HepG2 (cell line): ENCODE measurements around the gene B4GALT1. TPM values are rescaled to one million over a fixed set of nuclear protein-coding genes. Genes with fewer than 3 reads are reported as not detected.

Experiments
- ATAC-seq: fragments of 200-7000 bp; cut with Tn5 transposase; 3 replicates; pipeline ENCODE4 v1.9.1; 2020; ENCODE audit warnings: mild to moderate bottlenecking, moderate library complexity
- BruUV-seq: library from RNA; stranded (reverse); fragments of 400-500 nt; replicated peaks from 2 replicates; lab custom pipeline; 2021; lab: Mats Ljungman, UMichigan
- CTCF ChIA-PET: fragments of 300-600 bp; formaldehyde crosslinking; extraction: SDS; loops from one replicate; lab custom pipeline; 2021; ENCODE audit warnings: low total read pairs, inconsistent platforms, low intra/inter-chr PET ratio; lab: Yijun Ruan, JAX
- POLR2A ChIA-PET: fragments of 350-600 bp; sonication (Branson Sonifier 250); formaldehyde crosslinking; loops from one replicate; lab custom pipeline; 2020; ENCODE audit warnings: antibody characterized with exemption, inconsistent platforms; lab: Yijun Ruan, JAX
- DNase-seq: peaks from one replicate; pipeline ENCODE4 v3.0.0-alpha.2; 2015; ENCODE audit warnings: low spot score
- FAIRE-seq: peaks from 3 replicates; lab custom pipeline; 2011; peaks lifted over from hg19 to GRCh38; lab: Jason Lieb, UNC
- H2AFZ ChIP-seq: one replicate; pipeline ENCODE4 v1.6.1; 2011; ENCODE audit warnings: low read length, inconsistent platforms
- H3K27ac ChIP-seq: fragments of 300-600 bp; 3 replicates; pipeline ENCODE4 v1.8.0; 2011; ENCODE audit warnings: mixed run types, mild to moderate bottlenecking, mixed read lengths, low read length, inconsistent platforms; ENCODE audit not compliant: insufficient read depth; ENCODE audit errors: extremely low read length
- H3K27me3 ChIP-seq, 2 experiments: fragments of 200-600 bp in 1 of 2; 2 replicates in 1 of 2; 3 replicates in 1 of 2; pipeline versions ENCODE4 v1.6.0 to v1.8.0; 2011; ENCODE audit warnings: low read length in 2 of 2, mild to moderate bottlenecking in 2 of 2, moderate library complexity in 2 of 2, inconsistent platforms in 1 of 2; ENCODE audit not compliant: insufficient read depth in 2 of 2, control insufficient read depth in 1 of 2
- H3K36me3 ChIP-seq, 2 experiments: fragments of 200-600 bp in 1 of 2; replicated peaks in 1 of 2; 2 replicates in 1 of 2; 3 replicates in 1 of 2; pipeline versions ENCODE4 v1.5.1 to v1.8.0; 2011; ENCODE audit warnings: low read length in 2 of 2, inconsistent platforms in 1 of 2; ENCODE audit not compliant: insufficient read depth in 2 of 2, control insufficient read depth in 1 of 2
- H3K4me1 ChIP-seq: 2 replicates; pipeline ENCODE4 v1.5.1; 2012; ENCODE audit warnings: low read length, inconsistent platforms; ENCODE audit not compliant: insufficient read depth
- H3K4me2 ChIP-seq: 2 replicates; pipeline ENCODE4 v1.6.0; 2011; ENCODE audit warnings: low read depth, low read length, inconsistent platforms
- H3K4me3 ChIP-seq, 3 experiments: fragments of 200-600 bp in 1 of 3; sonication (generic), shearing (Covaris generic) in 1 of 3; replicated peaks in 1 of 3; 2 replicates each; pipeline ENCODE4 v1.5.1; 2011 to 2016; ENCODE audit warnings: low read length in 3 of 3, inconsistent platforms in 2 of 3, low read depth in 2 of 3, mild to moderate bottlenecking in 2 of 3, control low read depth in 1 of 3, mixed read lengths in 1 of 3; ENCODE audit not compliant: insufficient read depth in 1 of 3
- H3K79me2 ChIP-seq: one replicate; pipeline ENCODE4 v1.6.1; 2011; ENCODE audit warnings: low read length, inconsistent platforms; ENCODE audit not compliant: insufficient read depth
- H3K9ac ChIP-seq: 2 replicates; pipeline ENCODE4 v1.6.0; 2011; ENCODE audit warnings: mild to moderate bottlenecking, low read depth, low read length, inconsistent platforms; ENCODE audit not compliant: insufficient read depth
- H3K9me3 ChIP-seq: 2 replicates; pipeline ENCODE4 v1.5.1; 2012; ENCODE audit warnings: mild to moderate bottlenecking, low read length
- H4K20me1 ChIP-seq: 2 replicates; pipeline ENCODE4 v1.6.0; 2011; ENCODE audit warnings: inconsistent platforms, mild to moderate bottlenecking, low read length, moderate library complexity; ENCODE audit not compliant: insufficient read depth
- PHF21A ChIP-seq: sonication (generic); formaldehyde crosslinking; IDR thresholded peaks from 2 replicates; pipeline ENCODE4 v1.5.0; 2020; ENCODE audit warnings: mild to moderate bottlenecking, missing genetic modification reagents
- ZKSCAN1 ChIP-seq: fragments of 150-350 bp; IDR thresholded peaks from 2 replicates; pipeline ENCODE4 v1.6.1; 2014; ENCODE audit warnings: low read length
- WGBS: methylation state at CpG from one replicate; pipeline ENCODE4 v1.1.6; 2017; ENCODE audit warnings: low lambda C conversion rate; 5-methylcytosine and 5-hydroxymethylcytosine counted together
- in situ Hi-C: cut with HindIII; loops from 2 replicates; pipeline ENCODE4 v1.10.0; 2017; ENCODE audit warnings: low pct_unique_long_range_greater_than_20kb; ENCODE audit not compliant: extremely low pct_ligation_motif_present
- intact Hi-C: fragments of 100-400 bp; cut with micrococcal nuclease; formaldehyde crosslinking; loops from one replicate; pipeline ENCODE4 v1.10.0; 2022; ENCODE audit not compliant: unreplicated experiment
- polyA plus RNA-seq, 8 experiments: library from polyadenylated mRNA; depleted of rRNA in 3 of 8; stranded (reverse) in 7 of 8; unstranded in 1 of 8; fragments of >200 nt; fragmentation: Illumina TruSeq in 4 of 8; extraction: Trizol in 4 of 8; gene quantifications; 2 replicates each; pipeline versions ENCODE4 v1.2.1 to v1.2.3, GENCODE V29; 2011 to 2016; ENCODE audit warnings: low read depth in 4 of 8, missing spikeins in 1 of 8, mixed read lengths in 1 of 8; ENCODE audit not compliant: insufficient read depth in 1 of 8
- total RNA-seq, 5 experiments: library from RNA; depleted of rRNA; stranded (reverse); fragments of >200 nt; fragmentation: Illumina TruSeq; extraction: Trizol; gene quantifications; 2 replicates each; pipeline ENCODE4 v1.2.3, GENCODE V29; 2016; ENCODE audit warnings: low read depth in 1 of 5
- TF ChIP-seq, protein P1 (sequence below): sonication (generic); formaldehyde crosslinking; IDR thresholded peaks from 2 replicates; pipeline ENCODE4 v1.4.0; 2020; ENCODE audit warnings: missing genetic modification reagents

B4GALT1 gene
- total and polyA plus RNA-seq, 2 of the 13 experiments (the other 11 are each of a cell fraction or from before 2014, with no cell fraction given), result 15.7 to 33.5 TPM

DNA sequence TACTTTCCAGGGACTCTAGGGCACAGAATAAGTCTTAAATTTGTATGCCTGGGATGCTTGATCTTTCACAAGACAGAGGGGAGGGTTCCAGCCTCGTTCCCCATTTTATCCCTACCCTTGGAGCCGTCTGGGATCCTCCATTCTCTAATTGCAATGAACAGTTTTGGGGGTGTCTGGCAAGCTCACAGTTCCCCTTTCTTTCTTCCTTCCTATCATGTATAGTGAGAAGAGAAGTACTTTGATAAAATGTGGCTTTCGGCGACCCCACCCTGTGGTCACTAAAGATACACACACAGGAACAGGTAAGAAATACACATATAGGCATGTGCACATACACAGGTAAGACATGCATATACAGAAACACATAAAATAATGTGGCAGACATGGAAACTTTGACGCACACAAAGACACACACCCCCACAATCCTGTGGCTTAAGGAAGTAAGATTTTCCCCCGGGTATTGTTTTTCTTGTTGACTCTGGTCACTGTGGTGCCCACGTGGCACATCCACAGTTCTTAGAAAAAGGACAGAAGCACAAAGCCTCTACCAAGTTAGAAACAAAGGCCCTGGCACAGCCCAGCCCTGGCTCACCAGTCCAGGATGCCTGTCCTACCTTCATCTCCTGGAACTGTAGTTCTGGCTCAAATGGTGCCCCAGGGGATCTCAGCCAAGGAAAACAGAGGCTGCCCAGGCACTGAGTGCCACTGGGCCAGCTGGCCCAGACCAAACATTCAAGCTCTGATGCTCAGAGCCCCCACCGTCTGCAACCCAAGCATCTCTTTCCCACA is 84.4 kb downstream of the B4GALT1 start:
- Histone ChIP-seq H3K9ac (no peak overlapping the region), H3K79me2 (no peaks in the 10 kb centered on the region), H3K27ac (no peak overlapping the region), H3K4me3 (no peak overlapping the region), H2AFZ (no peak overlapping the region), H4K20me1 (no peaks in the 10 kb centered on the region), H3K27me3 (no peaks in the 10 kb centered on the region), H3K4me1 (peaks cover 27% of the 10 kb centered on the region), H3K36me3 (no peaks in the 10 kb centered on the region), H3K4me2 (peak overlapping the region; percentile 74), H3K9me3 (no peaks in the 10 kb centered on the region)
- DNase-seq, result no peak
- intact Hi-C loops, result no loop called here
- CTCF ChIA-PET, result interaction anchor here (3.2 to 3.4 kb wide), 2 partner anchors 88 to 142 kb away, joined by 13 to 80 read pairs; no protein-coding TSS in a partner anchor
- in situ Hi-C loops, result loop anchor here (5.0 kb wide), 1 partner anchor 145 kb away; no protein-coding TSS in a partner anchor
- POLR2A ChIA-PET, result no interaction called here
- WGBS, result 16% methylated on average over 8 of the region's 8 CpGs
- TF ChIP-seq, protein P1, sequence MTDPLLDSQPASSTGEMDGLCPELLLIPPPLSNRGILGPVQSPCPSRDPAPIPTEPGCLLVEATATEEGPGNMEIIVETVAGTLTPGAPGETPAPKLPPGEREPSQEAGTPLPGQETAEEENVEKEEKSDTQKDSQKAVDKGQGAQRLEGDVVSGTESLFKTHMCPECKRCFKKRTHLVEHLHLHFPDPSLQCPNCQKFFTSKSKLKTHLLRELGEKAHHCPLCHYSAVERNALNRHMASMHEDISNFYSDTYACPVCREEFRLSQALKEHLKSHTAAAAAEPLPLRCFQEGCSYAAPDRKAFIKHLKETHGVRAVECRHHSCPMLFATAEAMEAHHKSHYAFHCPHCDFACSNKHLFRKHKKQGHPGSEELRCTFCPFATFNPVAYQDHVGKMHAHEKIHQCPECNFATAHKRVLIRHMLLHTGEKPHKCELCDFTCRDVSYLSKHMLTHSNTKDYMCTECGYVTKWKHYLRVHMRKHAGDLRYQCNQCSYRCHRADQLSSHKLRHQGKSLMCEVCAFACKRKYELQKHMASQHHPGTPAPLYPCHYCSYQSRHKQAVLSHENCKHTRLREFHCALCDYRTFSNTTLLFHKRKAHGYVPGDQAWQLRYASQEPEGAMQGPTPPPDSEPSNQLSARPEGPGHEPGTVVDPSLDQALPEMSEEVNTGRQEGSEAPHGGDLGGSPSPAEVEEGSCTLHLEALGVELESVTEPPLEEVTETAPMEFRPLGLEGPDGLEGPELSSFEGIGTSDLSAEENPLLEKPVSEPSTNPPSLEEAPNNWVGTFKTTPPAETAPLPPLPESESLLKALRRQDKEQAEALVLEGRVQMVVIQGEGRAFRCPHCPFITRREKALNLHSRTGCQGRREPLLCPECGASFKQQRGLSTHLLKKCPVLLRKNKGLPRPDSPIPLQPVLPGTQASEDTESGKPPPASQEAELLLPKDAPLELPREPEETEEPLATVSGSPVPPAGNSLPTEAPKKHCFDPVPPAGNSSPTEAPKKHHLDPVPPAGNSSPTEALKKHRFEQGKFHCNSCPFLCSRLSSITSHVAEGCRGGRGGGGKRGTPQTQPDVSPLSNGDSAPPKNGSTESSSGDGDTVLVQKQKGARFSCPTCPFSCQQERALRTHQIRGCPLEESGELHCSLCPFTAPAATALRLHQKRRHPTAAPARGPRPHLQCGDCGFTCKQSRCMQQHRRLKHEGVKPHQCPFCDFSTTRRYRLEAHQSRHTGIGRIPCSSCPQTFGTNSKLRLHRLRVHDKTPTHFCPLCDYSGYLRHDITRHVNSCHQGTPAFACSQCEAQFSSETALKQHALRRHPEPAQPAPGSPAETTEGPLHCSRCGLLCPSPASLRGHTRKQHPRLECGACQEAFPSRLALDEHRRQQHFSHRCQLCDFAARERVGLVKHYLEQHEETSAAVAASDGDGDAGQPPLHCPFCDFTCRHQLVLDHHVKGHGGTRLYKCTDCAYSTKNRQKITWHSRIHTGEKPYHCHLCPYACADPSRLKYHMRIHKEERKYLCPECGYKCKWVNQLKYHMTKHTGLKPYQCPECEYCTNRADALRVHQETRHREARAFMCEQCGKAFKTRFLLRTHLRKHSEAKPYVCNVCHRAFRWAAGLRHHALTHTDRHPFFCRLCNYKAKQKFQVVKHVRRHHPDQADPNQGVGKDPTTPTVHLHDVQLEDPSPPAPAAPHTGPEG (CRISPR knock-in tag), result no peak
- TF ChIP-seq PHF21A (CRISPR knock-in tag) (0 out of 2 replicates have a peak, but pooled peaks have one; percentile 4), ZKSCAN1 (no peak)
- FAIRE-seq, result no peak
- BruUV-seq, result no TSS peak
- ATAC-seq, result no peak
